Adrenal gland (tissue), 5 donors: Measurements from ENCODE around the gene ASCL3.
"Not testable (repeated sequence)": the region's sequence is repeated elsewhere in the genome, so short reads cannot be mapped to it uniquely, and the experiment has no call there.

Experiments
- CTCF ChIP-seq, 6 experiments: fragments of 450-650 bp in 4 of 6; fragments of 200-600 bp in 2 of 6; sonication (generic) in 1 of 6; IDR thresholded peaks; 1 replicate in 5 of 6; 2 replicates in 1 of 6; pipeline versions ENCODE4 v1.5.1 to v1.8.0; 2016 to 2021; ENCODE audit warnings: antibody characterized with exemption in 6 of 6, mild to moderate bottlenecking in 2 of 6, moderate library complexity in 1 of 6
- POLR2A ChIP-seq, 2 donors: fragments of 450-650 bp; IDR thresholded peaks; one replicate each; pipeline ENCODE4 v1.6.1; 2017; ENCODE audit warnings: antibody characterized with exemption in 2 of 2, mild to moderate bottlenecking in 2 of 2, moderate library complexity in 1 of 2
- donor health status: DM: no; HTN: no; CAD: no.

- not testable (repeated sequence) for TF ChIP-seq POLR2A, CTCF (IDR thresholded peaks at IDR 0.05)
Observed at GRCh38 chr11:8986772-8987171, 44.0 kb upstream of the ASCL3 start.
